CD4-positive, alpha-beta T cell treated with Interleukin-4 for 1 hour (primary cell): Measurements from ENCODE around the gene PAM.
"Not testable (repeated sequence)": the region's sequence is repeated elsewhere in the genome, so short reads cannot be mapped to it uniquely, and the experiment has no call there.

Experiments used
- DNase-seq, 2 donors: peaks; one replicate each; pipeline ENCODE4 v3.0.0-alpha.2; 2020 to 2022

PAM gene

GRCh38 chr5:102754767-102755431 lies at the start of gene PAM:
Gene PAM, plus strand, starts transcription at chr5:102755305. Its CDS starts 110,891 bp downstream, at chr5:102866196.
- DNase-seq = peak; percentile 67 to 73

- no peak for DNase-seq
Measured at GRCh38 chr5:102711525-102712385, 43.4 kb upstream of the PAM start.

DNA sequence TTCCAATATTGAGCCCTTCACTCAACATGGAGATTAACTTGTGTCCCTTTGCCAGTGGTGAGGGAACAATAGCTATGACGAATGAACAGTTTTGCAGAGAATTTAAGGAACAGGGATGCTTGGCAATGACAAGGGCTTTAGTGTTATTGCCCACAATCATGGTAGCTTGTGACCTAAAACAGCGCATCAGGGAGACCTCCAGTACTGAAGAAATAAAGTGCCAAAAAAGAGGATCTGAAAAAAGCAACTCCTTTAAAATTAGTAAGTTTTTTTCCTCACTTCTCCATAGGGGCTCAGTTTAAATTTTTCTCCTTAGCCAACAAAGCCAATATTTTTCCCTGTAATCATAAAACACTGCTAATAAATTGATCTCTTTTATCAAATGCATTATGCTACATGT lies 41.8 kb upstream of the PAM start:
- no peak for DNase-seq

DNA sequence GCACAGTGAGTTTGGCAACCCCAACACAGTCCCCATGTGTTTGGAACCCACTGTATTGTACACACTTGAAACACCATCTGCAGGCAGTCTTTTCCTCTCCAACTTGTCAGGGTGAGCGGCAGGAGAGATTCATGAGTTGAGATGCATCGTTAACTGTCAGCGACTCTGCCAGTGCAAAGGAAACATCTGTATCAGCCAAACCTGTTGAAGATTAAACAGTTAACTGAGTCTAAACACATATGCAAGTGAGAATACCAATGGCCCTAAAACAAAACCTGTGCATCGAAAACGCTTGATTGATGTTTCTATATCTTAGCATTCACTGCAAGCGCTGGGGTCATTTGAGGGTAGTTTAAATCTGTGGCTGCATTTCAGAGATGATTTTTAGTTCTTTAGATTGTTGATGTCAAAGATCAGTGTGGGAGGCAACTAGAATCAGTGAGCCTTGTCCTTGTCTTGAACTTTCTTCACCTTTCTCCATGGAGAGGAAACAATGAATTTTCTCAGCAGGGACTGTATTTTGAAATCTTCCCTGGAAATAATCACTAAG lies 41.3 kb upstream of the PAM start:
- DNase-seq = no peak

GRCh38 chr5:102715082-102715807 lies 39.9 kb upstream of the PAM start:
- no peak for DNase-seq

DNA sequence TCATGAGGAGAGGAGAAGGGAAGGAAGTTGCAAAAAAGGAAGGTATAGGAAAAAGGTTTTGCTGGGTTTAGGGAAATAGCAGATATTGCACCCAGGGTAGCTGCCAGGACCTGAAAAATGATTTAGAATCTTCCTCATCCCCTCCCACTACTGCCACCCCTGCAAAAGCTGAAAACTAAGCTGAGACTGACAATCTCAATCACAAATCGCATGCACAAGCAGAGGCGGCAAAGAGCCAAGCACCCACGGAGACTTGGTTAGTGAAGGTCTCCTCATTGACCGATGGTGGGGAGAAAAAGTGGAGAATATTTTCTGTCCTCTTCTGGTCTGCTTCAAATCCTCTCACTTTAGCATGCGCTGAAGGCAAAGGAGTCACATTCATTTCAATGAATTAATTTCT lies 39.1 kb upstream of the PAM start:
- DNase-seq = no peak

DNA sequence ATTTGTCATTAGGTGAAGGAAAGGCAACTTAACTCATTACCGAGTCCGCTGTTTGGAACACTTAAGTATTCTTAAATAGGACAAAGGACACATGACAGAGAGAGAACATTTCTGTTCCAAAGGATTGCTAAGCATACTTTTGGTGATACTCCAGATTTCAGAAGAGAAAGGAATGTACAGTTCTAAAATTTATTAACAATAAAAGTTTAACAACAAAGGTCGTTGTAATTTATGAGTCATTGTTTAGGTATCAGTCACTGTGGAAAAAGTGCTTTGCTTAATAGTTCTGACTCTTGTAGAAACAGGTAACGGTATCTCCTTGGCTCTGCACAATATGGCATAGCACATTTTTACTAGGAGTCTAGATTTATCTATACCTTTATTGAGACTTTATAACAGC lies 36.3 kb upstream of the PAM start:
- no peak for DNase-seq

GRCh38 chr5:102719886-102720285 lies 35.2 kb upstream of the PAM start:
- DNase-seq = no peak

DNA sequence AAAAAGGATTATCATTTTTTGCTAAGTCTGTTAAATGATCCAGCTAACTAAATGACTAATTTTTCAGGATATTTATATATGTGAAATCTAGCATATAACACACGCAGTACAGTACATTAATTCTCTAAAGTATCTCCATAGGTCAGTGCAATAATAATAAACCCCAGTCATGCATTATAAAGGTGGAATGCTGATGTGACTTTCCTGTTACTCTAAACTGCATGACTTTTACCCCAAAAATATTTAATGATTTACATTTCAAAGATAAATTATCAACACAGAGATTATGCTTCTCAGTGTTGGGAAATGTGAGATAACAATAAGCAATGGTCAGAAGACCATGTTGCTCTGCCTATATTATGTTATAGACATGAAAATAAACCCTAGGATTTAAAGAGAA lies 34.1 kb upstream of the PAM start:
- DNase-seq = no peak

- no peak for DNase-seq
Measured at GRCh38 chr5:102722931-102723330, 32.2 kb upstream of the PAM start.

- DNase-seq = no peak
Measured at GRCh38 chr5:102731693-102732092, 23.4 kb upstream of the PAM start.

- no peak for DNase-seq
Measured at GRCh38 chr5:102733534-102733933, 21.6 kb upstream of the PAM start.

DNA sequence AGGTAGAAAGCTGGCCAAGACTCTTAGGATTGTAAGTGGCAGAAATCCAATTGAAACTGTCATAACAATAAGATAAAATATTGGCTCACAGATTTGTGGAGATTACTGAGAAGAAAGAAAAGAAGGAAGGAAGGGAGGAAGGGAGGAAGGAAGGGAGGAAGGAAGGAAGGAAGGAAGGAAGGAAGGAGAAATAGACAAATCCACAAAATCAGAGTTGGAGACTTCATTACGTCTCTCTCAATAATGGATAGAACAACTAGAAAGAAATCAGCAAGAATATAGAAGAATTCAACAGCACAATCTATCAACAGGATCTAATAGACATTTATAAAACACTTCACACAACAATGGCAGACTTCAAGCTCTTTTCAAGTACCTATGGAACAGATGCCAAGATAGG lies 17.9 kb upstream of the PAM start:
- DNase-seq = no peak

DNA sequence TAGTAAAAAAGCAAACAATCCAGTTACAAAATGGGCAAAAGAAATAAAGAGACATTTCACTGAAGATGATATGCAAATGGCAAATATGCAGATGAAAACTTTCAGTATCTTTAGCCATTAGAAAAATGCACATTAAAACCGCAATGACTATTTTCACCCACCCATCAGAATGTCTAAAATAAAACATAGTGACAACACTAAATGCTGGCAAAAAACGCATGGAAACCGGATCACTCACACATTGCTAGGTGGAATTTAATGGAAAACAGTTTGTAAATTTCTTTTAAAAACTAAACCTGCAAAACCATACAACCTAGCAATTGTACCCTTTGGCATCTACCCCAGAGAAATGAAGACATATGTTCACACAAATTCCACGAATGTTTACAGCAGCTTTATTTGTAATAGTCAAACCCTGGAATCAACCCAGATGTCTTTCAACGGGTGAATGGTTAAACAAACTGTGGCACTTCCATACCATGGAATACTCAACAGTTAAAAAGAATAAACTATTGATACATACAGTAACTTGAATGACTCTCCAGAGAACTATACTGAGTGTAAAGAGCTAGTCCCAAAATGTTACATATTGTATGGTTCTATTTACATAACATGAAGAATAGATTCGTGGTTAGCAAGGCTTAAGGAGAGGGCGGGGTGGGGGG lies 17.2 kb upstream of the PAM start:
- no peak for DNase-seq

GRCh38 chr5:102740515-102740914 lies 14.6 kb upstream of the PAM start:
- DNase-seq = no peak

GRCh38 chr5:102742215-102742614 lies 12.9 kb upstream of the PAM start:
- DNase-seq = no peak

- no peak for DNase-seq
Measured at GRCh38 chr5:102743900-102744299, 11.2 kb upstream of the PAM start.

DNA sequence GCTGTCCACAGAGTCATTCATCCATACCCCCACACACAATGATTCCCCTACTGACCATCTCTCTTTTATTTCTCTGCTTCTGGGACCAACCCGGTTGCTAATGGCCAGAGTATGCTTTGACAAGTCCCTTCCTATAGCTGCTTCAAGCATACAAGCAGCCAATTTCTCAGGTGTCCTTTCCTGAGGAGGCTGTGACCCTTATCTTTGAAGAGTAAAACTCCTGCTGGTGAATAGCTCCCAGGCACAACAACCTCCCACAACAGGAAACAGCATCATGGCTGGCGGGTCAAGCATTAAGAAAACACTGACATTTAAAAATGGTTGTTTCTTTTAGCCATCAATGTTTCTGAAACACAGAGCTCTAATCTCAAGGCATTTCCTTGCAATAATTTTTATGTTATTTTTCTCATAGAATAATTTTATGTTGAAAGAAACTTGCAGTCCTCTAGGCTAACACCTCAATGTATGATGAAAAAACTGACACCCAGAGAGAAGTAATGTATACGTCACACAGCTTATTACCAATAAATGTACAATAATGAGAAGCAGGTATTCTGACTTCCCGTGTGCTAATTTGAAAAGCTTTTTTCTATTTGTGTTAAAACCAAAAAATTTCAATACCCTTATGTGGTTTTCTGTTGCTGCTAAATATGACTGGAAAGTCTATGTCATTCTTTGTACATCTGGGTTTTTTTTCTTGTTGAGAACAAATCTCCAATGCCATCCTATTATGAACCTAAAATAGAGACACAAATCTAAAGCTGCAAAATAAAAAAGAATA lies 7.5 kb upstream of the PAM start:
- no peak for DNase-seq

DNA sequence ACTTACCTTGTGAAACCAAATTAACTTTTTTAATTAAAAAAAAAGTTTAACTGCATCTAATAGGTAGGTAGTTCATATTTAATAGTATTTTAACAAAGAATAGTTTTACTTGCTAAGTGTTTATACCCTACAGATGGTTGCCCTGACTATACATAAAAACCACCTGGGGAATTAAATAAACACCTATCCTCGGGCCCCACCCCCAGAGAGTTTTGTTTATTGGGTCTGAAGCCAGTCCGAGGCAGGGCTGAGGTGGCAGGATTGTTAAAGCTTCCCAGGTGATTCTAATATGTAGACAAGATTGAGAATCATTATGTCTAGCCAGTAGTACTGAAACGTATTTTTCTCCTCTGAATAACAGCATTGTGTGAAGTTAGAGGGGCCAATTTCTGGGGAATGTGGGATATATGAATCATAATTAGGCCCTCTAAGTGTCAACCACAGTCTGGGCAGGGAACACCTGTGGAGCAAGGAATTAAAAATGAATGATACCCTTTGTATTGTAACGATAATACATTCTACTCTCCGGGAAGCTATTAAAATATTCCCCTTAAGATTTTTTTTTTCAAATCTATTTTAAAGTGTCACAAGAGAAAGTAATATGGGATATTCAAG lies 5.6 kb upstream of the PAM start:
- DNase-seq = no peak

GRCh38 chr5:102750151-102750834 lies 4.8 kb upstream of the PAM start:
- DNase-seq = no peak

DNA sequence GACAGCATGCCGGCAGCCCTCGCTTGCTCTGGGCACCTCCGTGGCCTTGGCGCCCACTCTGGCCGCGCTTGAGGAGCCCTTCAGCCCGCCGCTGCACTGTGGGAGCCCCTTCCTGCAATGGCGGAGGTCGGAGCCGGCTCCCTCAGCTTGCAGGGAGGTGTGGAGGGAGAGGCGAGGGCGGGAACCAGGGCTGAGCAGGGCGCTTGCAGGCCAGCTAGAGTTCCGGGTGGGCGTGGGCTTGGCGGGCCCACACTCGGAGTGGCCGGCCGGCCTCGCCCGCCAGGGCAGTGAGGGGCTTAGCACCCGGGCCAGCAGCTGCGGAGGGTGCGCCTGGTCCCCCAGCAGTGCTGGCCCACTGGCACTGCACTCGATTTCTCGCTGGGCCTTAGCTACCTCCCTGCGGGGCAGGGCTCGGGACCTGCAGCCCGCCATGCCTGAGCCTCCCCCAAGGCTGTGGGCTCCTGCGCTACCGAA lies 3.2 kb upstream of the PAM start:
- not testable (repeated sequence) for DNase-seq
